ENCODE measurements around the gene BFAR. TPM values are rescaled to one million over a fixed set of nuclear protein-coding genes. Genes with fewer than 3 reads are reported as not detected.
A peak's percentile ranks its signal among the peaks of the same experiment; 100 is the strongest.

BFAR gene
- polyA plus RNA-seq, 1 donor (not counting 4 experiments of a cell fraction or from before 2014, with no cell fraction given): 92.3 TPM

GRCh38 chr16:14641926-14642325 lies 9.2 kb downstream of the BFAR start:
- Histone ChIP-seq H3K79me2 (ENCODE audit: control insufficient read depth, insufficient read depth, low read length) (peaks cover 96% of the 10 kb centered on the region), H2AFZ (ENCODE audit: control insufficient read depth, low read length) (no peak overlapping the region), H3K27ac (ENCODE audit: control insufficient read depth, insufficient read depth, low read length) (peak overlapping the region; percentile 27), H3K9me1 (ENCODE audit: control insufficient read depth, extremely low read depth, insufficient read depth, low read length) (no peaks in the 10 kb centered on the region), H3K4me2 (ENCODE audit: control insufficient read depth, extremely low read depth, insufficient read depth, low read depth, low read length) (no peak overlapping the region), H3K4me3 (ENCODE audit: control insufficient read depth in 2 of 3, extremely low read depth in 1 of 3, insufficient read depth in 2 of 3, low read depth in 1 of 3, low read length in 3 of 3) (no peak overlapping the region), H3K4me1 (ENCODE audit: control insufficient read depth, extremely low read depth, insufficient read depth, low read length) (peaks cover 21% of the 10 kb centered on the region), H3K9ac (ENCODE audit: control insufficient read depth, extremely low read depth, insufficient read depth, low read length) (no peak overlapping the region), H3K27me3 (ENCODE audit: control insufficient read depth, extremely low read depth, insufficient read depth, low read length) (no peaks in the 10 kb centered on the region), H4K20me1 (ENCODE audit: control insufficient read depth, extremely low read depth, insufficient read depth, low read length) (peaks cover 6% of the 10 kb centered on the region), H3K36me3 (ENCODE audit: control insufficient read depth in 2 of 2, extremely low read depth in 1 of 2, insufficient read depth in 2 of 2, low read length in 2 of 2) (peaks cover 21 to 40% of the 10 kb centered on the region in 2 experiments), H3K9me3 (ENCODE audit: control insufficient read depth, low read depth, low read length) (no peaks in the 10 kb centered on the region)
- FAIRE-seq (no peak), DNase-seq (ENCODE audit: low read depth, low spot score) (no peak)
- dilution Hi-C loops (cut with MboI; ENCODE audit: extremely low pct_ligation_motif_present, low sequenced_read_pairs): no loop called here
- TF ChIP-seq, protein P1, sequence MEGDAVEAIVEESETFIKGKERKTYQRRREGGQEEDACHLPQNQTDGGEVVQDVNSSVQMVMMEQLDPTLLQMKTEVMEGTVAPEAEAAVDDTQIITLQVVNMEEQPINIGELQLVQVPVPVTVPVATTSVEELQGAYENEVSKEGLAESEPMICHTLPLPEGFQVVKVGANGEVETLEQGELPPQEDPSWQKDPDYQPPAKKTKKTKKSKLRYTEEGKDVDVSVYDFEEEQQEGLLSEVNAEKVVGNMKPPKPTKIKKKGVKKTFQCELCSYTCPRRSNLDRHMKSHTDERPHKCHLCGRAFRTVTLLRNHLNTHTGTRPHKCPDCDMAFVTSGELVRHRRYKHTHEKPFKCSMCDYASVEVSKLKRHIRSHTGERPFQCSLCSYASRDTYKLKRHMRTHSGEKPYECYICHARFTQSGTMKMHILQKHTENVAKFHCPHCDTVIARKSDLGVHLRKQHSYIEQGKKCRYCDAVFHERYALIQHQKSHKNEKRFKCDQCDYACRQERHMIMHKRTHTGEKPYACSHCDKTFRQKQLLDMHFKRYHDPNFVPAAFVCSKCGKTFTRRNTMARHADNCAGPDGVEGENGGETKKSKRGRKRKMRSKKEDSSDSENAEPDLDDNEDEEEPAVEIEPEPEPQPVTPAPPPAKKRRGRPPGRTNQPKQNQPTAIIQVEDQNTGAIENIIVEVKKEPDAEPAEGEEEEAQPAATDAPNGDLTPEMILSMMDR (optimal IDR thresholded peaks at IDR 0.05 in 1 of 3, IDR thresholded peaks at IDR 0.05 in 1 of 3, conservative IDR thresholded peaks at IDR 0.05 in 1 of 3; ENCODE audit: extremely low read depth in 1 of 3, insufficient read depth in 2 of 3, low read length in 3 of 3): no peak
- TF ChIP-seq EZH2 (IDR thresholded peaks at IDR 0.05; ENCODE audit: low read length): no peak

- DNase-seq (ENCODE audit: low read depth, low spot score): no peak
Measured at GRCh38 chr16:14649816-14650215, 17.1 kb downstream of the BFAR start.

More at GRCh38 chr16:14649816-14650215, 17.1 kb downstream of the BFAR start:
- no peak overlapping the region for H3K27ac ChIP-seq (ENCODE audit: control insufficient read depth, insufficient read depth, low read length)
- peaks cover 38% of the 10 kb centered on the region for H3K79me2 ChIP-seq (ENCODE audit: control insufficient read depth, insufficient read depth, low read length)
- no peaks in the 10 kb centered on the region for H3K9me1 ChIP-seq (ENCODE audit: control insufficient read depth, extremely low read depth, insufficient read depth, low read length)
- peaks cover 16% of the 10 kb centered on the region for H3K4me1 ChIP-seq (ENCODE audit: control insufficient read depth, extremely low read depth, insufficient read depth, low read length)
- H3K9ac ChIP-seq (ENCODE audit: control insufficient read depth, extremely low read depth, insufficient read depth, low read length): no peak overlapping the region
- no peaks in the 10 kb centered on the region for H3K9me3 ChIP-seq (ENCODE audit: control insufficient read depth, low read depth, low read length)
- FAIRE-seq: no peak
- H3K36me3 ChIP-seq (ENCODE audit: control insufficient read depth in 2 of 2, extremely low read depth in 1 of 2, insufficient read depth in 2 of 2, low read length in 2 of 2): peaks cover 25 to 41% of the 10 kb centered on the region in 2 experiments
- H2AFZ ChIP-seq (ENCODE audit: control insufficient read depth, low read length): no peak overlapping the region
- TF ChIP-seq EZH2 (IDR thresholded peaks at IDR 0.05; ENCODE audit: low read length): no peak
- TF ChIP-seq, protein P1 (optimal IDR thresholded peaks at IDR 0.05 in 1 of 3, IDR thresholded peaks at IDR 0.05 in 1 of 3, conservative IDR thresholded peaks at IDR 0.05 in 1 of 3; ENCODE audit: extremely low read depth in 1 of 3, insufficient read depth in 2 of 3, low read length in 3 of 3): no peak
- H3K4me2 ChIP-seq (ENCODE audit: control insufficient read depth, extremely low read depth, insufficient read depth, low read depth, low read length): no peak overlapping the region
- H3K4me3 ChIP-seq (ENCODE audit: control insufficient read depth in 2 of 3, extremely low read depth in 1 of 3, insufficient read depth in 2 of 3, low read depth in 1 of 3, low read length in 3 of 3): no peak overlapping the region
- dilution Hi-C loops (cut with MboI; ENCODE audit: extremely low pct_ligation_motif_present, low sequenced_read_pairs): no loop called here
- H3K27me3 ChIP-seq (ENCODE audit: control insufficient read depth, extremely low read depth, insufficient read depth, low read length): no peaks in the 10 kb centered on the region
- peaks cover 5% of the 10 kb centered on the region for H4K20me1 ChIP-seq (ENCODE audit: control insufficient read depth, extremely low read depth, insufficient read depth, low read length)
